PFSK-1 (cell line): Measurements from ENCODE around the gene U2AF1L4.

Experiments used
- POLR2AphosphoS5 ChIP-seq: IDR thresholded peaks from 2 replicates; pipeline ENCODE4 v1.6.1; 2012; ENCODE audit warnings: low read depth, mild to moderate bottlenecking, control low read depth, low read length, moderate library complexity
- TAF1 ChIP-seq: IDR thresholded peaks from 2 replicates; pipeline ENCODE4 v1.6.1; 2012; ENCODE audit warnings: low read length, control low read depth, borderline replicate concordance; ENCODE audit not compliant: insufficient read depth

GRCh38 chr19:35793381-35794165, 48.4 kb upstream of the U2AF1L4 start:
- TF ChIP-seq POLR2AphosphoS5 (no peak), TAF1 (no peak)
